H1 (cell line): ENCODE measurements around the gene GOLGA6L10. TPM values are rescaled to one million over a fixed set of nuclear protein-coding genes. Genes with fewer than 3 reads are reported as not detected.
A peak's percentile ranks its signal among the peaks of the same experiment; 100 is the strongest.
"Not testable (repeated sequence)": the region's sequence is repeated elsewhere in the genome, so short reads cannot be mapped to it uniquely, and the experiment has no call there.

Experiments
- CTCF ChIA-PET: fragments of 300-600 bp; sonication (Branson Sonifier 250); formaldehyde crosslinking; loops from one replicate; lab custom pipeline; 2021; ENCODE audit not compliant: partially characterized antibody; lab: Charles Lee
- POLR2A ChIA-PET: fragments of 300-600 bp; sonication (Branson Sonifier 250); formaldehyde crosslinking; loops from one replicate; lab custom pipeline; 2021; ENCODE audit warnings: inconsistent platforms; ENCODE audit not compliant: partially characterized antibody; lab: Charles Lee
- DNase-seq, 2 experiments: peaks; one replicate each; pipeline versions ENCODE4 v3.0.0 to v3.0.0-alpha.2; 2010 to 2022; ENCODE audit warnings: low spot score in 2 of 2, low read depth in 1 of 2, mixed read lengths in 1 of 2
- FAIRE-seq: peaks from 2 replicates; lab custom pipeline; 2011; peaks lifted over from hg19 to GRCh38; lab: Jason Lieb, UNC
- H2AFZ ChIP-seq: 2 replicates; pipeline ENCODE4 v1.8.1; 2012; ENCODE audit warnings: low read length, inconsistent platforms
- H2AK5ac ChIP-seq: 2 replicates; pipeline ENCODE4 v1.6.1; 2013; ENCODE audit warnings: low read depth, low read length
- H2BK120ac ChIP-seq: replicated peaks from 2 replicates; pipeline ENCODE3; 2013; ENCODE audit warnings: low read depth, low read length, inconsistent platforms
- H2BK12ac ChIP-seq: 2 replicates; pipeline ENCODE4 v1.6.1; 2013; ENCODE audit warnings: low read depth, low read length
- H2BK15ac ChIP-seq: 2 replicates; pipeline ENCODE4 v1.6.1; 2013; ENCODE audit warnings: low read length
- H2BK20ac ChIP-seq: 2 replicates; pipeline ENCODE4 v1.6.1; 2013; ENCODE audit warnings: low read length
- H2BK5ac ChIP-seq: 2 replicates; pipeline ENCODE4 v1.6.1; 2013; ENCODE audit warnings: low read depth, low read length
- H3K14ac ChIP-seq: 2 replicates; pipeline ENCODE4 v1.6.1; 2013; ENCODE audit warnings: inconsistent platforms; ENCODE audit not compliant: insufficient read length
- H3K18ac ChIP-seq: 2 replicates; pipeline ENCODE4 v1.6.1; 2013; ENCODE audit warnings: low read length; ENCODE audit errors: extremely low read depth
- H3K23ac ChIP-seq: 2 replicates; pipeline ENCODE4 v1.6.1; 2013; ENCODE audit warnings: inconsistent platforms; ENCODE audit not compliant: insufficient read length
- H3K23me2 ChIP-seq: 2 replicates; pipeline ENCODE4 v1.6.1; 2013; ENCODE audit warnings: low read depth, low read length
- H3K27ac ChIP-seq: 2 replicates; pipeline ENCODE4 v1.6.1; 2011; ENCODE audit warnings: low read depth, low read length, inconsistent platforms
- H3K27me3 ChIP-seq, 4 experiments: replicated peaks in 1 of 4; 1 replicate in 1 of 4; 2 replicates in 3 of 4; pipeline versions ENCODE4 v1.6.1 to v1.8.1; 2011 to 2013; ENCODE audit warnings: low read length in 3 of 4, mild to moderate bottlenecking in 3 of 4, inconsistent platforms in 2 of 4, mixed read lengths in 2 of 4, moderate library complexity in 1 of 4; ENCODE audit not compliant: control insufficient read depth in 3 of 4, insufficient read depth in 3 of 4; ENCODE audit errors: extremely low read depth in 1 of 4
- H3K36me3 ChIP-seq, 4 experiments: 2 replicates each; pipeline versions ENCODE4 v1.6.1 to v1.8.1; 2011 to 2013; ENCODE audit warnings: mild to moderate bottlenecking in 4 of 4, low read length in 3 of 4, moderate library complexity in 2 of 4, control low read depth in 1 of 4, inconsistent platforms in 1 of 4; ENCODE audit not compliant: insufficient read depth in 4 of 4, control insufficient read depth in 2 of 4
- H3K4ac ChIP-seq: replicated peaks from 2 replicates; pipeline ENCODE3; 2013; ENCODE audit warnings: low read length, low read depth, mixed read lengths, inconsistent platforms; ENCODE audit not compliant: insufficient read length
- H3K4me1 ChIP-seq, 4 experiments: replicated peaks in 1 of 4; 1 replicate in 1 of 4; 2 replicates in 3 of 4; pipeline versions ENCODE4 v1.6.1 to v1.8.1; 2011 to 2013; ENCODE audit warnings: low read length in 3 of 4, inconsistent platforms in 2 of 4, mixed read lengths in 1 of 4; ENCODE audit not compliant: insufficient read depth in 4 of 4, control insufficient read depth in 3 of 4
- H3K4me2 ChIP-seq, 2 experiments: 2 replicates each; pipeline versions ENCODE4 v1.6.1 to v1.8.1; 2011 to 2013; ENCODE audit warnings: low read depth in 2 of 2, low read length in 2 of 2, control low read depth in 1 of 2, inconsistent platforms in 1 of 2, mild to moderate bottlenecking in 1 of 2; ENCODE audit not compliant: insufficient read depth in 1 of 2
- H3K4me3 ChIP-seq, 4 experiments: fragments of 200-600, 300-600 bp in 1 of 4; sonication (generic), shearing (Covaris generic), sonication (Bioruptor Twin) in 1 of 4; 2 replicates each; pipeline versions ENCODE4 v1.5.1 to v1.8.1; 2011 to 2016; ENCODE audit warnings: low read length in 4 of 4, low read depth in 3 of 4, control low read depth in 2 of 4, inconsistent platforms in 2 of 4, mild to moderate bottlenecking in 2 of 4, mixed read lengths in 1 of 4, moderate library complexity in 1 of 4; ENCODE audit not compliant: insufficient read depth in 2 of 4; ENCODE audit errors: extremely low read depth in 1 of 4
- H3K56ac ChIP-seq: replicated peaks from 2 replicates; pipeline ENCODE3; 2013; ENCODE audit warnings: low read depth, mild to moderate bottlenecking, mixed read lengths, low read length, inconsistent platforms; ENCODE audit not compliant: insufficient read length
- H3K79me1 ChIP-seq: 2 replicates; pipeline ENCODE4 v1.6.1; 2013; ENCODE audit warnings: low read depth, low read length, control low read depth
- H3K79me2 ChIP-seq, 2 experiments: 2 replicates each; pipeline versions ENCODE4 v1.6.1 to v1.8.1; 2012 to 2013; ENCODE audit warnings: low read length in 2 of 2, mild to moderate bottlenecking in 2 of 2, inconsistent platforms in 1 of 2; ENCODE audit not compliant: insufficient read depth in 2 of 2, control insufficient read depth in 1 of 2
- H3K9ac ChIP-seq, 4 experiments: replicated peaks in 1 of 4; 1 replicate in 1 of 4; 2 replicates in 3 of 4; pipeline versions ENCODE4 v1.6.1 to v1.8.1; 2011 to 2013; ENCODE audit warnings: low read depth in 3 of 4, low read length in 3 of 4, control low read depth in 2 of 4, mild to moderate bottlenecking in 2 of 4, moderate library complexity in 2 of 4, inconsistent platforms in 1 of 4; ENCODE audit errors: extremely low read depth in 1 of 4
- H3K9me3 ChIP-seq, 2 experiments: 2 replicates each; pipeline versions ENCODE4 v1.6.1 to v1.8.1; 2012 to 2013; ENCODE audit warnings: mild to moderate bottlenecking in 2 of 2, moderate library complexity in 2 of 2, control low read depth in 1 of 2, inconsistent platforms in 1 of 2, low read depth in 1 of 2, low read length in 1 of 2, mixed read lengths in 1 of 2; ENCODE audit not compliant: insufficient read depth in 2 of 2
- H4K20me1 ChIP-seq, 2 experiments: replicated peaks in 1 of 2; 2 replicates each; pipeline versions ENCODE3 to v1.8.1; 2011 to 2013; ENCODE audit warnings: inconsistent platforms in 2 of 2, low read length in 2 of 2, mild to moderate bottlenecking in 1 of 2; ENCODE audit not compliant: insufficient read depth in 2 of 2, control insufficient read depth in 1 of 2
- H4K5ac ChIP-seq: 2 replicates; pipeline ENCODE4 v1.6.1; 2013; ENCODE audit warnings: low read length, low read depth, mixed read lengths, inconsistent platforms; ENCODE audit not compliant: insufficient read length
- H4K8ac ChIP-seq: 2 replicates; pipeline ENCODE4 v1.8.0; 2013; ENCODE audit warnings: mild to moderate bottlenecking, moderate library complexity, low read length, inconsistent platforms; ENCODE audit not compliant: insufficient read depth; ENCODE audit errors: extremely low read depth
- H4K91ac ChIP-seq: replicated peaks from 2 replicates; pipeline ENCODE3; 2013; ENCODE audit warnings: low read length, mixed read lengths, inconsistent platforms; ENCODE audit not compliant: insufficient read length
- WGBS, 2 experiments: shearing (Covaris generic) in 1 of 2; methylation state at CpG; one replicate each; pipeline versions ENCODE4 v1.1.6 to v1.1.7; 2013 to 2015; ENCODE audit warnings: low lambda C conversion rate in 2 of 2, mixed read lengths in 2 of 2, inconsistent platforms in 1 of 2, low coverage in 1 of 2, missing lambda C conversion rate in 1 of 2; ENCODE audit not compliant: insufficient replicate concordance in 2 of 2, insufficient coverage in 1 of 2, insufficient read length in 1 of 2; ENCODE audit errors: extremely low coverage in 1 of 2, missing lambda C conversion rate in 1 of 2; 5-methylcytosine and 5-hydroxymethylcytosine counted together
- polyA plus RNA-seq, 7 experiments: library from polyadenylated mRNA; depleted of rRNA in 3 of 7; stranded (reverse) in 5 of 7; unstranded in 2 of 7; fragments of >200 nt in 5 of 7; fragments of 200-250 nt in 2 of 7; gene quantifications; 1 replicate in 5 of 7; 2 replicates in 1 of 7; 4 replicates in 1 of 7; pipeline versions ENCODE4 v1.2.1 to v1.2.3, GENCODE V29; 2011 to 2013; ENCODE audit warnings: missing spikeins in 2 of 7, mixed read lengths in 2 of 7
- total RNA-seq: library from RNA; stranded (reverse); fragmentation: NEBNext Ultra II Directional; extraction: Animal tissue kit (Norgen Biotek cat#: 25700); gene quantifications from 2 replicates; pipeline ENCODE4 v1.2.1, GENCODE V29; 2021

Gene GOLGA6L10
- total and polyA plus RNA-seq, 2 of the 8 experiments (the other 6 are each of a cell fraction or from before 2014, with no cell fraction given) = 0.91 to 4.0 TPM

GRCh38 chr15:82333603-82334553 lies 15.4 kb downstream of the GOLGA6L10 start:
- H3K4me2 ChIP-seq, H3K27ac ChIP-seq, H3K79me2 ChIP-seq, H2BK120ac ChIP-seq, H2BK12ac ChIP-seq, H3K4me1 ChIP-seq, H3K27me3 ChIP-seq, H4K20me1 ChIP-seq, H4K91ac ChIP-seq, H2AFZ ChIP-seq, H2BK15ac ChIP-seq, H3K56ac ChIP-seq, H2BK20ac ChIP-seq, H4K8ac ChIP-seq, H3K23ac ChIP-seq, H3K79me1 ChIP-seq, H3K4ac ChIP-seq, FAIRE-seq, H3K18ac ChIP-seq, H2BK5ac ChIP-seq, H3K9me3 ChIP-seq, H3K36me3 ChIP-seq, POLR2A ChIA-PET, H4K5ac ChIP-seq, CTCF ChIA-PET, H3K4me3 ChIP-seq, H2AK5ac ChIP-seq, H3K9ac ChIP-seq, H3K23me2 ChIP-seq, H3K14ac ChIP-seq: not testable (repeated sequence)
- WGBS, 2 experiments = 90% methylated on average over 18 of the region's 43 CpGs; no CpG with 5 or more reads in 1 of the 2 experiments
- peak in 1 of 2 experiments; percentile 39 for DNase-seq
